Measurements from ENCODE around the gene HSPA12A. TPM values are rescaled to one million over a fixed set of nuclear protein-coding genes. Genes with fewer than 3 reads are reported as not detected.

HSPA12A gene
- polyA plus RNA-seq, 1 experiment, result 20.5 TPM

GRCh38 chr10:116785867-116786266 lies 43.5 kb upstream of the HSPA12A start:
- CTCF ChIA-PET, result interaction anchor here (0.6 to 8.5 kb wide), 5 partner anchors 45 to 381 kb away, joined by 4 to 426 read pairs (median 47); no protein-coding TSS in a partner anchor
- POLR2A ChIA-PET, result no interaction called here
- Histone ChIP-seq H3K27ac (ENCODE audit: low read depth, low read length) (no peak overlapping the region), H3K4me3 (ENCODE audit: low read depth, low read length) (no peak overlapping the region), H3K9me3 (ENCODE audit: control insufficient read depth, insufficient read depth, low read length) (no peaks in the 10 kb centered on the region; the same call in 1 of the 2 replicates), H3K27me3 (ENCODE audit: control insufficient read depth, insufficient read depth, low read length) (no peaks in the 10 kb centered on the region)
- no peak for TF ChIP-seq CTCF (IDR thresholded peaks at IDR 0.05; ENCODE audit: low read depth, low read length)
- DNase-seq (ENCODE audit: low read depth, low spot score), result no peak

GRCh38 chr10:116785282-116785681 lies 42.9 kb upstream of the HSPA12A start:
- Histone ChIP-seq H3K9me3 (ENCODE audit: control insufficient read depth, insufficient read depth, low read length) (no peaks in the 10 kb centered on the region; the same call in 1 of the 2 replicates), H3K27ac (ENCODE audit: low read depth, low read length) (no peak overlapping the region), H3K27me3 (ENCODE audit: control insufficient read depth, insufficient read depth, low read length) (no peaks in the 10 kb centered on the region), H3K4me3 (ENCODE audit: low read depth, low read length) (no peak overlapping the region)
- no peak for DNase-seq (ENCODE audit: low read depth, low spot score)
- ChIA-PET POLR2A (no interaction called here), CTCF (interaction anchor here (0.6 to 8.5 kb wide), 3 partner anchors 44 to 431 kb away, joined by 3 to 426 read pairs (median 7); no protein-coding TSS in a partner anchor)
- no peak for TF ChIP-seq CTCF (IDR thresholded peaks at IDR 0.05; ENCODE audit: low read depth, low read length)

- ChIA-PET CTCF (interaction anchor here (1.4 to 8.5 kb wide), 2 partner anchors 99 to 384 kb away, joined by 3 to 426 read pairs; no protein-coding TSS in a partner anchor), POLR2A (no interaction called here)
- Histone ChIP-seq H3K4me3 (ENCODE audit: low read depth, low read length) (no peak overlapping the region), H3K27me3 (ENCODE audit: control insufficient read depth, insufficient read depth, low read length) (no peaks in the 10 kb centered on the region), H3K27ac (ENCODE audit: low read depth, low read length) (no peak overlapping the region), H3K9me3 (ENCODE audit: control insufficient read depth, insufficient read depth, low read length) (no peaks in the 10 kb centered on the region; the same call in 1 of the 2 replicates)
- no peak for DNase-seq (ENCODE audit: low read depth, low spot score)
- no peak for TF ChIP-seq CTCF (IDR thresholded peaks at IDR 0.05; ENCODE audit: low read depth, low read length)
Measured at GRCh38 chr10:116784651-116785050, 42.3 kb upstream of the HSPA12A start.

- Histone ChIP-seq H3K27me3 (ENCODE audit: control insufficient read depth, insufficient read depth, low read length) (no peaks in the 10 kb centered on the region), H3K4me3 (ENCODE audit: low read depth, low read length) (no peak overlapping the region), H3K27ac (ENCODE audit: low read depth, low read length) (no peak overlapping the region), H3K9me3 (ENCODE audit: control insufficient read depth, insufficient read depth, low read length) (no peaks in the 10 kb centered on the region; the same call in 1 of the 2 replicates)
- POLR2A ChIA-PET, result no interaction called here
- CTCF ChIA-PET, result interaction anchor here (1.4 kb wide), 1 partner anchor 384 kb away, joined by 3 read pairs; no protein-coding TSS in a partner anchor
- TF ChIP-seq CTCF (IDR thresholded peaks at IDR 0.05; ENCODE audit: low read depth, low read length), result no peak
- DNase-seq (ENCODE audit: low read depth, low spot score), result no peak
Measured at GRCh38 chr10:116784035-116784434, 41.7 kb upstream of the HSPA12A start.

- no peak for DNase-seq (ENCODE audit: low read depth, low spot score)
- Histone ChIP-seq H3K27ac (ENCODE audit: low read depth, low read length) (peak overlapping the region; percentile 11), H3K4me3 (ENCODE audit: low read depth, low read length) (no peak overlapping the region), H3K9me3 (ENCODE audit: control insufficient read depth, insufficient read depth, low read length) (no peaks in the 10 kb centered on the region; the same call in 1 of the 2 replicates), H3K27me3 (ENCODE audit: control insufficient read depth, insufficient read depth, low read length) (no peaks in the 10 kb centered on the region)
- ChIA-PET POLR2A (no interaction called here), CTCF (interaction anchor here (0.6 to 2.2 kb wide), 2 partner anchors 102 to 261 kb away, joined by 3 to 8 read pairs; no protein-coding TSS in a partner anchor)
- no peak for TF ChIP-seq CTCF (IDR thresholded peaks at IDR 0.05; ENCODE audit: low read depth, low read length)
Measured at GRCh38 chr10:116783011-116783655, 40.8 kb upstream of the HSPA12A start.
